Thyroid gland (tissue), 4 donors: ENCODE data around the gene MUC13.

ENCODE experiments used
- CTCF ChIP-seq, 6 experiments: fragments of 200-600 bp in 3 of 6; fragments of 450-650 bp in 3 of 6; sonication (generic) in 3 of 6; IDR thresholded peaks; one replicate each; pipeline ENCODE4 v1.5.1; 2016 to 2019; ENCODE audit warnings: antibody characterized with exemption in 6 of 6, mild to moderate bottlenecking in 2 of 6, inconsistent platforms in 1 of 6, moderate library complexity in 1 of 6
- POLR2A ChIP-seq, 2 donors: fragments of 450-650 bp; IDR thresholded peaks; one replicate each; pipeline ENCODE4 v1.6.1; 2017; ENCODE audit warnings: antibody characterized with exemption in 2 of 2, mild to moderate bottlenecking in 2 of 2, moderate library complexity in 1 of 2

GRCh38 chr3:124950026-124950425, 15.5 kb upstream of the MUC13 start:
- TF ChIP-seq CTCF (IDR thresholded peaks at IDR 0.05) (no peak), POLR2A (IDR thresholded peaks at IDR 0.05) (no peak)
